GM23338 (cell line): ENCODE measurements around the gene CNN3. TPM values are rescaled to one million over a fixed set of nuclear protein-coding genes. Genes with fewer than 3 reads are reported as not detected.

Experiments used
- ATAC-seq: fragments of 200-7000 bp; cut with Tn5 transposase; 3 replicates; pipeline ENCODE4 v1.9.1; 2020
- DNase-seq: peaks from one replicate; pipeline ENCODE4 v3.0.0-alpha.2; 2015; ENCODE audit warnings: low spot score
- H2AFZ ChIP-seq: fragments of 200-600 bp; sonication (generic); 2 replicates; pipeline ENCODE4 v1.8.0; 2016; ENCODE audit warnings: antibody characterized with exemption, mild to moderate bottlenecking, moderate library complexity
- H3F3A ChIP-seq: fragments of 200-600 bp; sonication (generic); replicated peaks from 2 replicates; pipeline ENCODE4 v1.8.0; 2017; ENCODE audit warnings: antibody characterized with exemption, mixed run types, low read depth
- H3K27ac ChIP-seq: fragments of 200-600 bp; sonication (generic); 2 replicates; pipeline ENCODE4 v1.6.1; 2016; ENCODE audit warnings: low read depth
- H3K27me3 ChIP-seq: fragments of 200-600 bp; sonication (generic); 2 replicates; pipeline ENCODE4 v1.8.0; 2016; ENCODE audit warnings: mild to moderate bottlenecking, mixed run types, moderate library complexity; ENCODE audit not compliant: insufficient read depth
- H3K36me3 ChIP-seq: fragments of 200-600 bp; sonication (generic); 2 replicates; pipeline ENCODE4 v1.8.0; 2016; ENCODE audit warnings: mild to moderate bottlenecking; ENCODE audit not compliant: insufficient read depth
- H3K4me1 ChIP-seq: fragments of 200-600 bp; sonication (generic); 2 replicates; pipeline ENCODE4 v1.8.0; 2016; ENCODE audit warnings: mild to moderate bottlenecking, moderate library complexity; ENCODE audit not compliant: insufficient read depth
- H3K4me2 ChIP-seq: fragments of 200-600 bp; sonication (generic); 2 replicates; pipeline ENCODE4 v1.7.1; 2017; ENCODE audit warnings: mixed run types
- H3K4me3 ChIP-seq: fragments of 200-600 bp; sonication (generic); 2 replicates; pipeline ENCODE4 v1.6.1; 2016; ENCODE audit warnings: mixed run types
- H3K79me2 ChIP-seq: fragments of 200-600 bp; sonication (generic); replicated peaks from 2 replicates; pipeline ENCODE4 v1.8.0; 2017; ENCODE audit warnings: mild to moderate bottlenecking; ENCODE audit not compliant: insufficient read depth
- H3K9me2 ChIP-seq: fragments of 200-600 bp; sonication (generic); 2 replicates; pipeline ENCODE4 v1.8.0; 2017; ENCODE audit not compliant: insufficient read depth
- H4K20me1 ChIP-seq: fragments of 200-600 bp; sonication (generic); replicated peaks from 2 replicates; pipeline ENCODE4 v1.8.0; 2017; ENCODE audit warnings: mild to moderate bottlenecking; ENCODE audit not compliant: insufficient read depth
- H3K27ac Mint-ChIP-seq: 2 replicates; pipeline ENCODE4 v1.8.0; 2020; ENCODE audit warnings: inconsistent platforms, mild to moderate bottlenecking, moderate library complexity, mixed read lengths
- H3K27me3 Mint-ChIP-seq: 3 replicates; pipeline ENCODE4 v1.8.0; 2022; ENCODE audit warnings: low read depth, mild to moderate bottlenecking, moderate library complexity, mixed read lengths, inconsistent platforms; ENCODE audit not compliant: insufficient read depth, poor library complexity
- H3K36me3 Mint-ChIP-seq: 3 replicates; pipeline ENCODE4 v1.8.0; 2021; ENCODE audit warnings: low read depth, mild to moderate bottlenecking, inconsistent platforms, moderate library complexity, mixed read lengths
- H3K4me1 Mint-ChIP-seq: 3 replicates; pipeline ENCODE4 v1.8.0; 2020; ENCODE audit warnings: mild to moderate bottlenecking, inconsistent platforms, mixed read lengths
- H3K4me3 Mint-ChIP-seq: 3 replicates; pipeline ENCODE4 v1.8.0; 2021; ENCODE audit warnings: moderate library complexity, mild to moderate bottlenecking, inconsistent platforms, mixed read lengths
- H3K9me3 Mint-ChIP-seq: 3 replicates; pipeline ENCODE4 v1.8.0; 2020; ENCODE audit warnings: moderate library complexity, mild to moderate bottlenecking, inconsistent platforms, mixed read lengths
- CREB1 ChIP-seq: fragments of 250-450 bp; sonication (Bioruptor Pico); IDR thresholded peaks from 2 replicates; pipeline ENCODE4 v1.5.0; 2020; ENCODE audit warnings: low read depth, mild to moderate bottlenecking, moderate library complexity
- CTCF ChIP-seq, 2 experiments: fragments of 200-600 bp in 1 of 2; sonication (generic) in 1 of 2; conservative IDR thresholded peaks; 2 replicates each; pipeline versions ENCODE4 v1.5.1 to v1.6.1; 2016 to 2017; ENCODE audit warnings: antibody characterized with exemption in 2 of 2, low read depth in 2 of 2, mild to moderate bottlenecking in 2 of 2, moderate library complexity in 1 of 2
- ETS1 ChIP-seq: IDR thresholded peaks from 2 replicates; pipeline ENCODE4 v1.6.1; 2016; ENCODE audit warnings: antibody characterized with exemption
- EZH2 ChIP-seq: fragments of 200-600 bp; sonication (generic); IDR thresholded peaks from one replicate; pipeline ENCODE4 v1.8.0; 2017; ENCODE audit warnings: antibody characterized with exemption, mild to moderate bottlenecking, low read depth; ENCODE audit not compliant: unreplicated experiment
- JUNB ChIP-seq: IDR thresholded peaks from one replicate; pipeline ENCODE4 v1.6.1; 2016; ENCODE audit warnings: antibody characterized with exemption; ENCODE audit not compliant: unreplicated experiment
- POLR2AphosphoS5 ChIP-seq: IDR thresholded peaks from 2 replicates; pipeline ENCODE4 v1.6.1; 2016; ENCODE audit warnings: antibody characterized with exemption, low read depth
- REST ChIP-seq: IDR thresholded peaks from one replicate; pipeline ENCODE4 v1.6.1; 2018; ENCODE audit warnings: antibody characterized with exemption; ENCODE audit not compliant: unreplicated experiment
- STAT1 ChIP-seq: IDR thresholded peaks from one replicate; pipeline ENCODE4 v1.6.1; 2016; ENCODE audit warnings: antibody characterized with exemption; ENCODE audit not compliant: unreplicated experiment
- ZNF331 ChIP-seq: fragments of 250-450 bp; sonication (Bioruptor Pico); IDR thresholded peaks from 2 replicates; pipeline ENCODE4 v1.5.0; 2020; ENCODE audit warnings: low read depth, mild to moderate bottlenecking, moderate library complexity
- ZNF462 ChIP-seq: fragments of 250-450 bp; sonication (Bioruptor Pico); IDR thresholded peaks from 2 replicates; pipeline ENCODE4 v1.5.0; 2020; ENCODE audit warnings: mild to moderate bottlenecking, moderate library complexity
- polyA plus RNA-seq: library from polyadenylated mRNA; unstranded; fragments of >200 nt; fragmentation: Nextera tagmentation; extraction: Ambion mirVana; gene quantifications from 2 replicates; pipeline ENCODE4 v1.2.1, GENCODE V29; 2016
- total RNA-seq: library from RNA; depleted of rRNA; stranded (reverse); fragments of >200 nt; shearing (Covaris generic); gene quantifications from 2 replicates; pipeline ENCODE4 v1.2.3, GENCODE V29; 2014

Gene CNN3
- total and polyA plus RNA-seq, 2 experiments from 2014 or later, result 220 to 312 TPM

GRCh38 chr1:94858276-94858675, 68.6 kb downstream of the CNN3 start:
- peaks cover 13% of the 10 kb centered on the region for H3K4me1 ChIP-seq
- no peaks in the 10 kb centered on the region for H4K20me1 ChIP-seq
- no peak for ATAC-seq
- no peak overlapping the region for H3K27ac ChIP-seq
- Mint-ChIP-seq H3K36me3 (no peaks in the 10 kb centered on the region), H3K27ac (no peak overlapping the region), H3K4me1 (peaks cover 23% of the 10 kb centered on the region), H3K27me3 (peaks cover 3% of the 10 kb centered on the region), H3K4me3 (no peak overlapping the region), H3K9me3 (no peaks in the 10 kb centered on the region)
- H3F3A ChIP-seq, result no peaks in the 10 kb centered on the region
- H3K4me2 ChIP-seq, result no peak overlapping the region
- H2AFZ ChIP-seq, result no peak overlapping the region
- H3K79me2 ChIP-seq, result no peaks in the 10 kb centered on the region
- H3K36me3 ChIP-seq, result no peaks in the 10 kb centered on the region
- DNase-seq, result no peak
- no peak overlapping the region for H3K4me3 ChIP-seq
- H3K27me3 ChIP-seq, result no peaks in the 10 kb centered on the region
- peaks cover 6% of the 10 kb centered on the region; the same call in 1 of the 2 replicates for H3K9me2 ChIP-seq
- TF ChIP-seq CREB1, result no peak
- no peak for TF ChIP-seq POLR2AphosphoS5
- no peak for TF ChIP-seq CTCF (conservative IDR thresholded peaks at IDR 0.05; ENCODE audit: low read depth in 2 of 2)
- TF ChIP-seq REST, result no peak
- no peak for TF ChIP-seq ETS1
- TF ChIP-seq STAT1, result no peak
- TF ChIP-seq EZH2, result no peak
- no peak for TF ChIP-seq ZNF331

- no peaks in the 10 kb centered on the region for H3K27me3 ChIP-seq
- no peaks in the 10 kb centered on the region for H3K9me2 ChIP-seq
- no peak overlapping the region for H3K27ac ChIP-seq
- H3F3A ChIP-seq, result no peaks in the 10 kb centered on the region
- H3K4me3 ChIP-seq, result no peak overlapping the region
- H3K4me3 Mint-ChIP-seq, result no peak overlapping the region
- peaks cover 10% of the 10 kb centered on the region for H3K4me1 Mint-ChIP-seq
- no peak for ATAC-seq
- no peaks in the 10 kb centered on the region for H4K20me1 ChIP-seq
- no peaks in the 10 kb centered on the region for H3K36me3 ChIP-seq
- H2AFZ ChIP-seq, result no peak overlapping the region
- DNase-seq, result no peak
- no peaks in the 10 kb centered on the region for H3K36me3 Mint-ChIP-seq
- H3K9me3 Mint-ChIP-seq, result no peaks in the 10 kb centered on the region
- H3K4me2 ChIP-seq, result no peak overlapping the region
- H3K27me3 Mint-ChIP-seq, result peaks cover 3% of the 10 kb centered on the region
- no peaks in the 10 kb centered on the region for H3K79me2 ChIP-seq
- no peak overlapping the region for H3K27ac Mint-ChIP-seq
- peaks cover 10% of the 10 kb centered on the region for H3K4me1 ChIP-seq
- no peak for TF ChIP-seq ZNF462 (CRISPR knock-in tag)
- no peak for TF ChIP-seq JUNB
Measured at GRCh38 chr1:94856868-94857267, 70.0 kb downstream of the CNN3 start.
